Neuron (in vitro differentiated cells): ENCODE results near the gene AMZ1.
"Not testable (repeated sequence)": the region's sequence is repeated elsewhere in the genome, so short reads cannot be mapped to it uniquely, and the experiment has no call there.

ENCODE experiments used
- H2AFZ ChIP-seq: one replicate; pipeline ENCODE4 v1.6.1; 2013; ENCODE audit warnings: low read depth, mild to moderate bottlenecking, inconsistent platforms, low read length, moderate library complexity
- H3K27me3 ChIP-seq: one replicate; pipeline ENCODE4 v1.6.1; 2013; ENCODE audit warnings: low read length; ENCODE audit not compliant: insufficient read depth
- H3K36me3 ChIP-seq: one replicate; pipeline ENCODE4 v1.6.1; 2013; ENCODE audit warnings: low read length; ENCODE audit not compliant: insufficient read depth
- H3K4me1 ChIP-seq: one replicate; pipeline ENCODE4 v1.6.1; 2013; ENCODE audit warnings: low read length; ENCODE audit not compliant: insufficient read depth
- H3K4me3 ChIP-seq: 2 replicates; pipeline ENCODE4 v1.5.1; 2013; ENCODE audit warnings: mild to moderate bottlenecking, low read length, moderate library complexity
- H3K9me3 ChIP-seq: one replicate; pipeline ENCODE4 v1.6.1; 2013; ENCODE audit warnings: low read length

AMZ1 gene

GRCh38 chr7:2727206-2727605 is 39.2 kb downstream of the AMZ1 start:
- not testable (repeated sequence) for H3K4me1 ChIP-seq, H3K9me3 ChIP-seq, H3K27me3 ChIP-seq, H2AFZ ChIP-seq, H3K4me3 ChIP-seq
- peaks cover 53% of the 10 kb centered on the region for H3K36me3 ChIP-seq

- Histone ChIP-seq H3K9me3 (peaks cover 4% of the 10 kb centered on the region), H3K4me3 (no peak overlapping the region), H3K4me1 (no peaks in the 10 kb centered on the region), H2AFZ (no peak overlapping the region), H3K36me3 (peaks cover 58% of the 10 kb centered on the region), H3K27me3 (no peaks in the 10 kb centered on the region)
Observed at GRCh38 chr7:2728316-2729030, 40.5 kb downstream of the AMZ1 start.

DNA sequence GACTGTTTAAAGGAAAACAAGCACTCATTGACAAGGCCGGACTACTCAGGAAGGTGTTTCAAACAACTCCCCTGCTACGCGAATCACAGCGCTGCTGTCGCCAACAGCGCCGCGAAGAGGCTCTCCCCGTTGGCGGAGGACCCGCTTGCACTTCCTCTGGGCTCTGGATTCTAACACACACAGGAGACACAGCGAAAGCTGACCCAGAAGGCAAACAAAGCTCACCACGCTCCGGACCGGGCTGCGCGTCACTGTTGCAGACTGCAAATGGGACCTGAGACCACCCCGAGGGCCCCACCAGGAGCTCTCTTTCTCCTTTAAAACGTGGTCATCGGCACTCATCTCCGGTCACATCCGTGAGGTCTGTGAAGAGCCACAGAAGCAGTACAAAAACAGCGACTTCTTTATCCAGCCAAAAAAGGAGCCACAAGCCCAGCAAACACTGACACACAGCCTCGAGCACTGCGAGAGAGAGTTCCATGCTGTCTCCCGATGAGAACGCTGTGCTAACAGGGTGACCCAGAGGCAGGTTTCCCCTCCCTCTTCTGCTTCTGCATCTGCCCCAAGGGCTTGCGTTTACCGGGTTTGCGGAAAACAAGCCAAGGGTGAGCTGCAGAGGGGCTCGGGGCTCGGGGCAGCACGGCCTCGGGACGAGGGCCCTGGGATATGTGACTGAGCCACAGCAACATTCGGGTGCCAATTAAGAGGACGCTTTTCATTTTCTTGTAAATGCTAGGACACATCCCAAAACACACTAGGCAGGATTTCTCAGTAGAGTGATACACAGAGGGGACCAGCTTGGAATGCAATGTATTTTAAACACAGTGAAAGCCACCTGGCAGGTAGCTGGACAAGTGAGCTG is 41.3 kb downstream of the AMZ1 start:
- H3K4me3 ChIP-seq = no peak overlapping the region
- peaks cover 4% of the 10 kb centered on the region for H3K9me3 ChIP-seq
- H3K27me3 ChIP-seq = no peaks in the 10 kb centered on the region
- H2AFZ ChIP-seq = no peak overlapping the region
- H3K4me1 ChIP-seq = no peaks in the 10 kb centered on the region
- peaks cover 58% of the 10 kb centered on the region for H3K36me3 ChIP-seq

DNA sequence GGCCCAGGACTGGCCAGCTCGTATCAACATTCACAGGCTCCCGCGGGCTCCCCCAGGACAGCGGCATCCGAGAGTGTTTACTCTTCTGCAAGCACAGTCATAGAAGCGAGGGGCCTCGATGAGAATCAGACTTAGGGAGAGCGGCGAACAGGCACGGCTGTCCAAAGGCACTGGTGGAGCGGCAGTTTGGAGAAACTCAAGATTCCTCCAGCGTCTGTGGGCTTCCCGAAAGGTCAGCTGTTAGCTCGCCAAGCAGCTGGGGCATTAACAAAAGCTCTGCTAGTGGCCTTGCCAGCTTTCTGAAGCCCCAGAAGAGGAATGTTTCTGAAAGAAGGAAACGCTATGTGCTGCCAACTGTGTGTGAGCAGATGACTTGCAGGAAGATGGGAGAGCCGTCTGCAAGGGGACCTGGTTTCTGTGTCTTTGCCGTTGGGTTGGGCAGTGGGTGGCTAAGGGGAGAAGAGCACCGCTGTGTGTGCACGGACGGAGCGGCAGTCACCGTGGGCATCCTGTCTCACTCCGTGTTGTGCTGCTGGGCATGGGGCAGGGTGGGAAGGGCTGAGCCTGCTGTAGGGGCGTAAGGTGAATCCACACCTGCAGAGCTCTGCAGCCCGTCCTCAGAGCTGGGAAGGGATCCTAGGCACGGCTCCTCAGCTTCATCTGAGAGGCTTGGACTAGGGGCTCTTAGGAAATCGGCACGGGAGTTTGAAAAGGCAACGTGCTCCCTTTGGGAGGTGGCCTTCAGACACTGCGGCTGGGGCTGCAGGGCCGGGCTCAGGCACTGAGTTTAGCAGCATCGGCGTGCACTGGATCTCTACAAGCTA is 42.1 kb downstream of the AMZ1 start:
- Histone ChIP-seq H3K4me3 (no peak overlapping the region), H2AFZ (no peak overlapping the region), H3K9me3 (peaks cover 4% of the 10 kb centered on the region), H3K4me1 (no peaks in the 10 kb centered on the region), H3K36me3 (peaks cover 54% of the 10 kb centered on the region), H3K27me3 (no peaks in the 10 kb centered on the region)

DNA sequence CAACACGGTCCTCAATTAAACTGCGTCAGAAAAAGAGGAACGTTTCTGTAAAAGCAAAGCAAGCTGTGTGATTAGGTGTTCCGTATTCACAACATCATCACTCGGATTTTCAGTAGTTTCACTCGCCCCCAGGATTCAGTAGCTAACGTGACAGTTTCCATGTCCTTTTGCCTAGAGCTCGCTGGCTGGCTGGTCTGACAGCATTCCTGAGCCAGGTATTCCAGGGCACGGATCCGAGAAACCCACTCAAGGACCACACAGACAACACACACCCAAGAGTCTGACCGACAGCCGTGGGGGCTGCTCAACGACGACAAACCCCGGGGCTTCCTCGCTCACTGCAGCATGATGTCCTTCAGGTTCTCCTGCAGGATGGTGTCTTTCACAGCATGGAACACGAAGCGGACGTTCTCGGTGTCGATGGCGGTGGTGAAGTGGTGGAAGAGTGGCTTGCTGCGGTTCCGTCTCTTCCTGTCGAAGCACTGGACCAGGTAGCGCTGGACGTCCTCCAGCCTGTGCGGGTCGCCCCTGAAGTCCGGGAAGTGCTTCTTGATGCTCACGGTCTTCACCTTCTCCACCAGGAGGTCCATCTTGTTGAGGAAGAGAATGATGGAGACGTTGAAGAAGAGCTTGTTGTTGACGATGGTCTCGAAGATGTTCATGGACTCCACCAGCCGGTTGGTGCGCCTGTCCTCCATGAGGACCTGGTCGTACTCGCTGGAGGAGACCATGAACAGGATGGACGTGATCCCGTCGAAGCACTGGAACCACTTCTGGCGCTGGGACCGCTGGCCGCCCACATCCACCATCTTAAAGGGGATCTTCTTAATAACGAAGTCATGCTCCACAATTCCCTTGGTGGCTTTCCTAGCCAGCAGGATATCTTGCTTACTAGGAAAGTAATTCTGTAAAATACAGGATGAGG is 43.1 kb downstream of the AMZ1 start:
- Histone ChIP-seq H3K9me3 (peaks cover 4% of the 10 kb centered on the region), H3K36me3 (peaks cover 50% of the 10 kb centered on the region), H3K4me3 (no peak overlapping the region), H3K4me1 (no peaks in the 10 kb centered on the region), H2AFZ (no peak overlapping the region), H3K27me3 (no peaks in the 10 kb centered on the region)

- Histone ChIP-seq H2AFZ (no peak overlapping the region), H3K36me3 (peaks cover 43% of the 10 kb centered on the region), H3K4me1 (no peaks in the 10 kb centered on the region), H3K27me3 (no peaks in the 10 kb centered on the region), H3K4me3 (no peak overlapping the region), H3K9me3 (peaks cover 2% of the 10 kb centered on the region)
Observed at GRCh38 chr7:2732388-2732787, 44.4 kb downstream of the AMZ1 start.

- Histone ChIP-seq H3K4me3 (no peak overlapping the region), H3K27me3 (no peaks in the 10 kb centered on the region), H3K9me3 (peaks cover 2% of the 10 kb centered on the region), H2AFZ (no peak overlapping the region), H3K4me1 (no peaks in the 10 kb centered on the region), H3K36me3 (peaks cover 43% of the 10 kb centered on the region)
Observed at GRCh38 chr7:2732959-2733584, 45.1 kb downstream of the AMZ1 start.

DNA sequence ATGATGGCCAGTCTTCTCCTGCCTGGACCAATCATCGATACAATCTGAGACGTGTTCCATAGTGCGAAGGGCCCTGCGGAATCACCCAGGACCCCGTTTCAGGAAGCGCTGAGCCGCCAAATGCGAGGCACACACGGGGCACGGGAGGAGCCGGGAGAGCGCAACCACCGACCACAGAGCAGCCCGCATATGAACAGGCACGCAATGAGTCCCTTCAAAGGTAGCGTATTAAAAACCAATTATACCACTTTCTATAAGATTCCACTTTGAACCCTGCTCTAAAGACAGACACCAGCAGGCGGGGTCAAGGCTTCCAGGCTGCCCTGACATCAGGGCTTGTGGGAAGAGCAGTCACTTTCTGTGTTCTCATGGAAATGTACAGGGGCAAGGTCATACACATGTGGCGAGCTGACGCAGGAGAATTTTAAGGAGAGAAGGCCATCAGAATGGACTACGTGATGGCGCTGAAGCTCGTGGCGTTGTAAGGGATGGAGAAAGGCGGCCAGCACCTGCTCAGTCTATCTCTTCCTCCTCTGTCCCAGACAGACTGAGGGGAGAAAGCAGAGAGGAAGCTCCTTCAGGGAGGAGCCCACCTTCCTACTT is 46.2 kb downstream of the AMZ1 start:
- H3K4me1 ChIP-seq = no peaks in the 10 kb centered on the region
- no peak overlapping the region for H3K4me3 ChIP-seq
- no peaks in the 10 kb centered on the region for H3K27me3 ChIP-seq
- H3K36me3 ChIP-seq = peaks cover 39% of the 10 kb centered on the region
- no peak overlapping the region for H2AFZ ChIP-seq
- H3K9me3 ChIP-seq = peaks cover 3% of the 10 kb centered on the region

- peaks cover 32% of the 10 kb centered on the region for H3K36me3 ChIP-seq
- peaks cover 5% of the 10 kb centered on the region for H3K9me3 ChIP-seq
- H2AFZ ChIP-seq = no peak overlapping the region
- no peaks in the 10 kb centered on the region for H3K4me1 ChIP-seq
- H3K27me3 ChIP-seq = no peaks in the 10 kb centered on the region
- H3K4me3 ChIP-seq = no peak overlapping the region
Observed at GRCh38 chr7:2734751-2735571, 47.0 kb downstream of the AMZ1 start.

DNA sequence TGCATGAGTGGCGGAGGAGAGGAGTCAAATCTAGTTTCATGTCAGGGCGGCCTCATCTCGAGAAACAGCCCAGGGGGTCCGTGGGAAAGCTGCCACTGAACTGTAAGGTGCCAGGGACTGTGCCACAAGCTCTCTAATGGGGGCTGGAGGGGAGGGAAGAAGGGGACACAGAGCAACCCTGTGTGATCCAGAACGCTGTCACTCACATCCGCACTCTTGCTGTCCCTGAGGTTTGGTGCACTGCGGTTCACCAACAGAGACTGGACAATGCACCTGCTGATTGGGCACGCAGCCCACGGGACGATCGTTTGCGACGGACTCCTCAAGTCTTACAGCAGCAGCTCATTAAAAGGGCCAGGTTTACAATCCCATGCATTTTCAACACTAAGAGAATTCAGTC is 47.7 kb downstream of the AMZ1 start:
- Histone ChIP-seq H3K36me3 (peaks cover 25% of the 10 kb centered on the region), H2AFZ (no peak overlapping the region), H3K27me3 (no peaks in the 10 kb centered on the region), H3K4me1 (no peaks in the 10 kb centered on the region), H3K9me3 (peaks cover 8% of the 10 kb centered on the region), H3K4me3 (no peak overlapping the region)

- Histone ChIP-seq H3K9me3 (peaks cover 7% of the 10 kb centered on the region), H3K27me3 (no peaks in the 10 kb centered on the region), H3K4me3 (no peak overlapping the region), H3K36me3 (peaks cover 18% of the 10 kb centered on the region), H2AFZ (no peak overlapping the region), H3K4me1 (no peaks in the 10 kb centered on the region)
Observed at GRCh38 chr7:2736411-2736914, 48.5 kb downstream of the AMZ1 start.
